ENCODE results near the gene MACROD2.

GRCh38 chr20:15675061-15675514, 1679.8 kb downstream of the MACROD2 start:
- no peak for TF ChIP-seq CTCF (IDR thresholded peaks at IDR 0.05)
- TF ChIP-seq POLR2A (IDR thresholded peaks at IDR 0.05): no peak

Data from ovary (tissue), 3 donors.